ENCODE data around the gene KLF9.

The KLF9 gene

DNA sequence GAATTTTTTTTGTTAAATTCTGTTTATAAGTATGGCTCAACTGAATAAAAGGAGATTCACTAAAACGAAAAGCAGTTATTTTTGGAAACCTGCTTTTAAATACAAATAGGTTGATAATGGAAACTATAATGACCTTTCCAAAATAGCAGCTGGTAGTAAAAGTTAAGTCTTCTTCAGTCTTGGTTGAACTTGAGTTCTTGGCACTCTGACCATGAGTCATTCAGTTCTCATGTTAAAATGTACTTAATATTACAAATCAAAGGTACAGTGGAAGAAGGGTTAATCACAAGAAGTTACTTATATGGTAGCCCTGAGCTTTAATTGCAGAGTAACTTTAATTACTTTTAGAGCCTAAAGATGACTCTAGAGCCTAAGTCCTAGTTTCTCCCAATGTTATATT is 62.1 kb downstream of the KLF9 start:
- no peak for DNase-seq

DNA sequence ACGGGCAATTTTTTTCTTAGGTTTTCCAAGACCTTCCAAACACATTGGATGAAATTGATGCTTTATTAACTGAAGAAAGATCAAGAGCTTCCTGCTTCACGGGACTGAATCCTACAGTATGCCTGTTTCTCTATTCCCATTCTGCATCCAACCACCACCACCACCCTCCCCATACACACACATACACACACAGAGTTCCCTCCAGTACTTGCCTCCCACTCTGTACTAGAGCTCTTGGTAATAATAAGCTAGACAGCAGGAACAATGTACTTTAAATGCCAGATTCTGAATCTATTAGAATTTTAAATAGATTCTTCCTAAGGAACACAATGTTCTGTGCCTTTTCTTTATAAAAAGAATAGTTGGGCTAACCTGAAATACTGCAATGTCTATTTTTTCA is 67.4 kb downstream of the KLF9 start:
- no peak for DNase-seq

DNA sequence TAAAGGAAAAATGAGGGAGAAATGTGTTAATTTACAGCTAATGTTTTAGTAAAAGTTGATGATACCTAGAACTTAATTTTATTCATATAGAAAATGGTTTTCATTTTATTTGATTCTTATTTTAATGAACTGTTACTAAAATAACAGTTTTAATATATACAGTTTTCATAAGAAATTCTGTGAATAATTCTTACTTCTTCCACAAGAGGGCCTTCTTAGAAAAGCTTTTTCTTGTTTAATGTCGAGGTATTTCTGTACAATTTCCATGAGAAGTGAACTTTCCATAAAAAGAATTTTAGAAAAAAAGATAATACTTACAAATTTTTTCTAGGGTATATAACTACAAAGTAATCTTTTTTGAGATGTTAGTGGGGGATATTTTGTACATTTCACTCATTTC is 73.9 kb downstream of the KLF9 start:
- peak; percentile 6 for DNase-seq
